HG03457 (cell line): ENCODE measurements around the gene SGSM2.
"Not testable (repeated sequence)": the region's sequence is repeated elsewhere in the genome, so short reads cannot be mapped to it uniquely, and the experiment has no call there.

Experiments used
- ATAC-seq: cut with Tn5 transposase; IDR thresholded peaks from one replicate; pipeline ENCODE4 v1.9.1; 2021; ENCODE audit warnings: moderate number of reproducible peaks; ENCODE audit not compliant: unreplicated experiment

The SGSM2 gene, protein sequence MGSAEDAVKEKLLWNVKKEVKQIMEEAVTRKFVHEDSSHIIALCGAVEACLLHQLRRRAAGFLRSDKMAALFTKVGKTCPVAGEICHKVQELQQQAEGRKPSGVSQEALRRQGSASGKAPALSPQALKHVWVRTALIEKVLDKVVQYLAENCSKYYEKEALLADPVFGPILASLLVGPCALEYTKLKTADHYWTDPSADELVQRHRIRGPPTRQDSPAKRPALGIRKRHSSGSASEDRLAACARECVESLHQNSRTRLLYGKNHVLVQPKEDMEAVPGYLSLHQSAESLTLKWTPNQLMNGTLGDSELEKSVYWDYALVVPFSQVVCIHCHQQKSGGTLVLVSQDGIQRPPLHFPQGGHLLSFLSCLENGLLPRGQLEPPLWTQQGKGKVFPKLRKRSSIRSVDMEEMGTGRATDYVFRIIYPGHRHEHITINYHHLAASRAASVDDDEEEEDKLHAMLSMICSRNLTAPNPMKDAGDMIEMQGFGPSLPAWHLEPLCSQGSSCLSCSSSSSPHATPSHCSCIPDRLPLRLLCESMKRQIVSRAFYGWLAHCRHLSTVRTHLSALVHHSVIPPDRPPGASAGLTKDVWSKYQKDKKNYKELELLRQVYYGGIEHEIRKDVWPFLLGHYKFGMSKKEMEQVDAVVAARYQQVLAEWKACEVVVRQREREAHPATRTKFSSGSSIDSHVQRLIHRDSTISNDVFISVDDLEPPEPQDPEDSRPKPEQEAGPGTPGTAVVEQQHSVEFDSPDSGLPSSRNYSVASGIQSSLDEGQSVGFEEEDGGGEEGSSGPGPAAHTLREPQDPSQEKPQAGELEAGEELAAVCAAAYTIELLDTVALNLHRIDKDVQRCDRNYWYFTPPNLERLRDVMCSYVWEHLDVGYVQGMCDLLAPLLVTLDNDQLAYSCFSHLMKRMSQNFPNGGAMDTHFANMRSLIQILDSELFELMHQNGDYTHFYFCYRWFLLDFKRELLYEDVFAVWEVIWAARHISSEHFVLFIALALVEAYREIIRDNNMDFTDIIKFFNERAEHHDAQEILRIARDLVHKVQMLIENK

DNA sequence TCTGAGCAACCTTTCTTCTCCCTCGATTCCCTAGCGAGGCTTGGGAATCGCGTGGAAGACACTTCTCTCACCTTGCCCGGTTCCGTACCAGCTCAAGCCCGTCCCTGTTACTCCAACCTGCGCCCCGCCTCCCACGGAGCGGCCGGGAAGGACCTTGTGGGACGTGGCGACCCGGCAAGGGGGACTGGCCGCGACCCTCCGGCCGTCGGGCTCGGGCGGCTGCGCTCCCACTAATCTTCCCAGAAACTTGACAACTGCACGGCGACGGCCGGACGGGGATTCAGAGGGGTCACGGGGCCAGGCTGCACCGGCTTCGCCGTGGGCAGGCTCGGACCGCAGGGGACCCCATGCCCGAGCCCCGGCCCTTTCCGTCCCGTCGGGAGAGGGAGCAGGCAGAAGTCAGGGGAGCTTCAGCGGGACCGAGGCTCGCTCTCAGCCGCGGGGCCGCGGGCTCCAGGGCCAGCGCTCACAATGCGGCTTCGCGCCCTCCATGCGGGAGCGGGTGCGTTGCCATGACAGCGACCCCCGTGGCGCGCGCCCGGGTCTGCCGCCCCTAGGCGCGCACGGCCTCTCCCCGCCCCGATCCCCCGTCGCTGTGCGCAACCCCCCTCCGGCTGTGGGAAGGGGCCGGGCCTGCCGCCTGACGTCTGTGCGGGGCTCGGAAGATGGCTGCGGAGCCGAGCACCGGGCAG lies at the start of gene SGSM2:
Gene SGSM2 (plus strand): TSS at position 650 of the 692 bp plus-strand sequence. CDS start 188 bp downstream, outside the sequence.
- peak; percentile 13 for ATAC-seq

GRCh38 chr17:2289878-2290478 lies 47.3 kb upstream of the SGSM2 start:
- ATAC-seq, result no peak

DNA sequence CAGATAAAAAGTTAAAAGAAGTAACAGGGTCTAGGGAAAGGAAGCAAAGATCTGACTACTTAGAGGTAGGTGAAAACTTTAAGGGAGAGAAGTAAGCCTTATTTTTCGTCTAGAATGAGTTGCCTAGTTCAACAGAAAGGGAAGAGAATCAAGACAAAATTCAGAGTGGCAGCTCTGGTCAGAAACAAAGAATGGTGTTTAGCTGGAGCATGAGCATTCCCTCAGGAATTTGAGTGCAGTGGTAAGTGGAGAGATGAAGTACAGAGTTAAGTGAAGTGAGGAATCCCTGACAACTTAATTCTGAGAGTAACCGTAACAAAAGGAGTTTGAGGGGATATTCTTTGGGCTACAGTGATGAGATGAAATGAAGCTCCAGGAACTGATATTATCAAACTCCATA lies 45.2 kb upstream of the SGSM2 start:
- no peak for ATAC-seq

DNA sequence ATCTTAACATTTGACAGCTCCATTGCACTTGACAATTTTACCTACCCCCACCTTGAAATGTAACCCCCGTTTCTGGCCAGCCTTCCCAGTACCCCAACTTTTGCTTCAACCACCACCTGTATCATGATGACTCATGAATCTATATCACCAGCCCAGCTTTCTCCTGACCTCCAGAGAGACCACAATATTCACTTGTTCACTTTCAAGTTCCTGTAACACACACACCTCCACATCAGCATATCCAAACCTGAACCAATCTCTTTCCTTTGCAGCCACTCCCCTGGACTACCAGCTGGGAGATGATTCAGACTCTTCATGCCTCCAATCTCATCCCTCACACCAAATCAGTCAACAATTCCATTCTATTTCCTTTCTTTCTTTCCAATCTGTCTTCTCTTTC lies 41.7 kb upstream of the SGSM2 start:
- ATAC-seq, result no peak

GRCh38 chr17:2297023-2297422 lies 40.3 kb upstream of the SGSM2 start:
- no peak for ATAC-seq

- no peak for ATAC-seq
These were observed 38.2 kb upstream of the SGSM2 start for GRCh38 chr17:2299136-2299535.

- ATAC-seq, result no peak
These were observed 37.5 kb upstream of the SGSM2 start for GRCh38 chr17:2299756-2300155.

- ATAC-seq, result peak; percentile 9
These were observed 34.5 kb upstream of the SGSM2 start for GRCh38 chr17:2302778-2303203.

DNA sequence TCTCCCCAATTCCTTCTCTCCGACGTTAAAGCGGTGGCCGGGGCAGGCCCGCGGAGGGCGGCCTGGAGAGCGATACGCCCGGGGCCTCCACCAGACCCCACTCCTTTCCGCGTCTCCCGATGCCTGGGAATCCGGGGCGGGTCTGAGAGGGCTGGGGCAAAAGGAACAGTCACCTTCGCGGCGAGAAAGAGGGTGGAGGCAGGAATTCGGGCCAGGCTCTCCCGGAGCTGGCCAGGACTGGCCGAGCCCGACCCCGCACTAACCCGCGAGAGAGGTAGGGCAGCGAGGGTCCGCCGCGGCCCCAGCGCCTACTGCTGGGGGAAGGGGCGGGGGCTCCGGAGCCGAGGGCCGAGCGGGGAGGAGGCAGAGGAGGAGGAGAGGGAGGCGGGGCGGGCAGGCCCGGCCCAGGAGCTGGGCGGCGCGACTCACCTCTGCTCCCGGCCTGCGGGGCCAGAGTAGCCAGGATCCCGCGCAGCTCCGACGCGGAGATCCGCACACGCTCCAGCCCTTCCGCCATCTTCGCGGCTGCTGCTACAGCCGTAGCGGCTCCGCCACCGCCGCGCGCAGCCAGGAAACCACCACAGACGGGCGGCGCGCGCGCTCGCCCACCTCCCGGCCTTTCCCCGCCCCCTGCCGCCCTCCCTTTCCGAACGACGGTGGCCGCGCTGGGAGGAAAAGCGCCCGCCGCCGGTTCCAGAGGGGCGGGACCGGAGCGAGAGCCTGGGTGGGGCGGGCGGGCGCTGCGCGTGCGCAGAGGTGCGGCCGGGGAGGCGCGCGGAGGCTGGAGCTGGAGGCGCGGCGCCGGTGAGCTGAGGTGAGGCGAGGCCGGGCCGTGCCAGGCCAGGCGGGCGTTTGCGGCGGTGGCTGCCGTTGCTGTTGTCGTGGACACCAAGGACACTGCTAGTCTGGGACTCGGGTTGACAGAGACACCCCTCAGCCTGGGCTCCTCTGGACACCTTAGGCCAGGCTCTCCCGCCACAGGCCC lies 33.8 kb upstream of the SGSM2 start, which contains the start of the genes SMG6 and SRR:
Gene SMG6 (minus strand): TSS at position 582 of the 985 bp plus-strand sequence. CDS start 65 bp downstream, at position 517.
Gene SRR (plus strand): TSS at position 747 of the 985 bp plus-strand sequence. CDS start 11,611 bp downstream, outside the sequence.
- ATAC-seq, result peak; percentile 72

- ATAC-seq, result no peak
These were observed 32.4 kb upstream of the SGSM2 start for GRCh38 chr17:2304931-2305330.

DNA sequence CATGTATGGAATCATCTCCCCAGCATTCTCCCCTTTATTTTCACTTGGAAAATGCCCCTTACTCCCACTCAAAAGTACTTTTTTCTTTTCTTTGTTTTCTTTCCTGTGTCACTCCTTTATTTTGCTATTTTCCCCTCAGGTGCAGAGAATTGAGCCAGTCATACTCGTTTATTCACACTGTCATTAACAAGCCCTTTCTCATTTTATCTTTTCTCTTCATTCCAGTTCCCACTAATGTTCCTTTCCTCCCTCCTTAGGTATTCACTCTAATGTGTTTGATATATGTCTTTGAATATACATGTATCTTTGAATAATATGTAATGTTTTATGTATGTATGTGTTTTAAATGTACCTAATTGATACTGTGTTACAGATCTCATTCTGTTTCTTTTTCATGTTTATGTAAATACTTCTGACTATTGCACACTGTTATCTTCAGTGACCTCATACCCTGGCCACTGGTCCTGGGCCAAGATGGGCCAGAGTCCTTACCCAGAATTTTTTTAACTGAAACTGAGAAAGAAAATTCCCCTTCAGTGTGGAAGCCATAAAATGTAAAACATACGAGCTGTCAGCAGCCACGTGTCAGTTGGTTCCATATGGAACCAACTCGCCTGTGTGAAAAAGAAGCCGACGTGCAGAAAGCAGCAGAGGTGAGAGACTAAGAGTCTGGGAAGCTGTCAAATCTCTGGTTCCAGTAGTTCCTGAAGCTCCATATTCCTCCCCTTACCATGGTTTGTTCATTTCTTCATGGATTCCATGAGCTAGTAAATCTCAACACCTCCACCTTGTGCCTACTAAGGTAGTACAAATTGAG lies 27.8 kb upstream of the SGSM2 start:
- no peak for ATAC-seq

DNA sequence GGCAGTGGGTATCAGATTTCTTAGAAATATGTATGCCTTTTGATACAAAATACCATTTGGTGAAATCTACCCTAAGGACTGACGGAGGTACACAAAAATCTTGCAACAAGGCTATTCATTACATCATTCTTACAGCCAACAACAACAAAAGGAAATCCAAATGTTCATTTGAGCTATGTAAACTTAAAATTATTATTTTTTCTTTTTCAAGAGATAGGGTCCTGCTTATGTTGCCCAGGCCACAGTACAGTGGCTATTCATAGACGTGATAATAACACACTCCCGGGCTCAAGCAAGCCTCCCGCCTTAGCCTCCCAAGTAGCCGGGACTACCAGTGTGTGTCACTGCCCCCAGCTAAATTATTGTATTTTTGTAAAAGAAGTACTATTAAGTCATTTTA lies 24.6 kb upstream of the SGSM2 start:
- no peak for ATAC-seq

DNA sequence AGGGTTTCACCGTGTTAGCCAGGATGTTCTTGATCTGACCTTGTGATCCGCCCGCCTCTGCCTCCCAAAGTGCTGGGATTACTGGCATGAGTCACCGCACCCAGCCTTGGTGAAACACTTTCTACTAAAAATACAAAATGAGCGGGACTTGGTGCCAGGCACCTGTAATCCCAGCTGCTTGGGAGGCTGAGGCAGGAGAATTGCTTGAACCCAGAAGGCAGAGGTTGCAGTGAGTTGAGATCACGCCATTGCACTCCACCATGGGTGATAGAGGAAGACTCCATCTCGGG lies 20.4 kb upstream of the SGSM2 start:
- ATAC-seq, result not testable (repeated sequence)

GRCh38 chr17:2317796-2318195 lies 19.5 kb upstream of the SGSM2 start:
- no peak for ATAC-seq

- ATAC-seq, result no peak
These were observed 18.2 kb upstream of the SGSM2 start for GRCh38 chr17:2319051-2319450.

GRCh38 chr17:2321399-2321798 lies 15.9 kb upstream of the SGSM2 start:
- ATAC-seq, result no peak

DNA sequence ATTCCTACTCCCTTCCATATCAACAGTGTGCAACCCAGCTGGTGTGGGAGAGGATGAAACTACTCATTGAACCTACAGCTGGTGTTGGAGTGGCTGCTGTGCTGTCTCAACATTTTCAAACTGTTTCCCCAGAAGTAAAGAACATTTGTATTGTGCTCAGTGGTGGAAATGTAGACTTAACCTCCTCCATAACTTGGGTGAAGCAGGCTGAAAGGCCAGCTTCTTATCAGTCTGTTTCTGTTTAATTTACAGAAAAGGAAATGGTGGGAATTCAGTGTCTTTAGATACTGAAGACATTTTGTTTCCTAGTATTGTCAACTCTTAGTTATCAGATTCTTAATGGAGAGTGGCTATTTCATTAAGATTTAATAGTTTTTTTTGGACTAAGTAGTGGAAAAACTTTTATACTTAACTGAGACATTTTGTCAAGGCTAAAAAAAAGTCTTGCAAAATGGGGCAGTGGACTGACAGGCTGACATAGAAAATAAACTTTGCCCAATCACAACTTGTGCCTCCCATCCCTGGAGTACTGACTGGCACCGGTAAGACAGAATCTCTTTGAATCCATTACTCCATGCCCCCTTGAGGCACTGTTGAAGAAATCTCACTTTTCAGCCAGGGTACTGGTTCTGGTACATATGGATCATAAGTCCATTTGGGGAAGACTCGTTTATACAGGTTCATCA lies 13.5 kb upstream of the SGSM2 start:
- no peak for ATAC-seq

DNA sequence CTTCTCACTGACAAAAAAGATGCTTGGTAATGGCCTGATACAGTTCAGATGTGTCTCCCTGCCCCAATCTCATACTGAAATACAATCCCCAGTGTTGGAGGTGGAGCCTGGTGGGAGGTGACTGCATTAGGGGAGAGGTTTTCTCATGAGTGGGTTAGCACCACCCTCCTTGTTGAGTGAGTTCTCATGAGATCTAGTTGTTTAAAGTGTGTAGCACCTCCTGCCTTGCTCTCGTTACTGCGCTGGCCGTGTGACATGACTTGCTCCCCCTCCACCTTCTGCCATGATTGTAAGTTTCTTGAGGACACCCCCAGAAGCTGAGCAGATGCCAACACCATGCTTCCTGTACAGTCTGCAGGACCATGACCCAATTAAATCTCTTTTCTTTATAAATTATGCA lies 6.0 kb upstream of the SGSM2 start:
- no peak for ATAC-seq
